IPS-18c (cell line): ENCODE data around the gene FKBP5.
"Not testable (repeated sequence)": the region's sequence is repeated elsewhere in the genome, so short reads cannot be mapped to it uniquely, and the experiment has no call there.

Source experiments
- H3K4me3 ChIP-seq: 2 replicates; pipeline ENCODE4 v1.7.0; 2013; ENCODE audit warnings: low read depth, mild to moderate bottlenecking, low read length, moderate library complexity; ENCODE audit not compliant: insufficient read depth
- H3K9me3 ChIP-seq: one replicate; pipeline ENCODE4 v1.6.1; 2013; ENCODE audit warnings: mild to moderate bottlenecking, low read length, moderate library complexity; ENCODE audit not compliant: control insufficient read depth, insufficient read depth

FKBP5 gene

GRCh38 chr6:35589904-35590303, 98.8 kb downstream of the FKBP5 start:
- Histone ChIP-seq H3K4me3 (no peak overlapping the region), H3K9me3 (no peaks in the 10 kb centered on the region)

GRCh38 chr6:35589201-35589739, 99.4 kb downstream of the FKBP5 start:
- H3K4me3 ChIP-seq, result no peak overlapping the region
- H3K9me3 ChIP-seq, result no peaks in the 10 kb centered on the region

- Histone ChIP-seq H3K4me3 (no peak overlapping the region), H3K9me3 (no peaks in the 10 kb centered on the region)
Observed at GRCh38 chr6:35587167-35587566, 101.5 kb downstream of the FKBP5 start.

GRCh38 chr6:35586542-35586941, 102.2 kb downstream of the FKBP5 start:
- Histone ChIP-seq H3K4me3 (no peak overlapping the region), H3K9me3 (no peaks in the 10 kb centered on the region)

GRCh38 chr6:35585658-35586057, 103.1 kb downstream of the FKBP5 start:
- H3K4me3 ChIP-seq, result no peak overlapping the region
- no peaks in the 10 kb centered on the region for H3K9me3 ChIP-seq

GRCh38 chr6:35583893-35584688, 104.6 kb downstream of the FKBP5 start:
- Histone ChIP-seq H3K9me3 (no peaks in the 10 kb centered on the region), H3K4me3 (no peak overlapping the region)

- no peaks in the 10 kb centered on the region for H3K9me3 ChIP-seq
- H3K4me3 ChIP-seq, result no peak overlapping the region
Observed at GRCh38 chr6:35582315-35582714, 106.4 kb downstream of the FKBP5 start.

GRCh38 chr6:35581633-35582032, 107.1 kb downstream of the FKBP5 start:
- no peaks in the 10 kb centered on the region for H3K9me3 ChIP-seq
- H3K4me3 ChIP-seq, result no peak overlapping the region

- Histone ChIP-seq H3K4me3 (no peak overlapping the region), H3K9me3 (no peaks in the 10 kb centered on the region)
Observed at GRCh38 chr6:35580836-35581235, 107.9 kb downstream of the FKBP5 start.

GRCh38 chr6:35576682-35577081, 112.0 kb downstream of the FKBP5 start:
- Histone ChIP-seq H3K4me3 (no peak overlapping the region), H3K9me3 (no peaks in the 10 kb centered on the region)

GRCh38 chr6:35573495-35574110, 115.1 kb downstream of the FKBP5 start:
- no peak overlapping the region for H3K4me3 ChIP-seq

GRCh38 chr6:35570885-35571330, 117.8 kb downstream of the FKBP5 start:
- H3K4me3 ChIP-seq, H3K9me3 ChIP-seq: not testable (repeated sequence)

More at GRCh38 chr6:35573495-35574110, 115.1 kb downstream of the FKBP5 start:
- H3K9me3 ChIP-seq, result no peaks in the 10 kb centered on the region

GRCh38 chr6:35569011-35569461, 119.7 kb downstream of the FKBP5 start:
- Histone ChIP-seq H3K9me3 (no peaks in the 10 kb centered on the region), H3K4me3 (no peak overlapping the region)

GRCh38 chr6:35566794-35567193, 121.9 kb downstream of the FKBP5 start:
- no peak overlapping the region for H3K4me3 ChIP-seq
- H3K9me3 ChIP-seq, result no peaks in the 10 kb centered on the region

- H3K9me3 ChIP-seq, result no peaks in the 10 kb centered on the region
Observed at GRCh38 chr6:35564733-35565132, 124.0 kb downstream of the FKBP5 start.

GRCh38 chr6:35562060-35562459, 126.7 kb downstream of the FKBP5 start:
- Histone ChIP-seq H3K4me3 (no peak overlapping the region), H3K9me3 (no peaks in the 10 kb centered on the region)

More at GRCh38 chr6:35564733-35565132, 124.0 kb downstream of the FKBP5 start:
- H3K4me3 ChIP-seq, result no peak overlapping the region

GRCh38 chr6:35561113-35561512, 127.6 kb downstream of the FKBP5 start:
- H3K9me3 ChIP-seq, result no peaks in the 10 kb centered on the region
- no peak overlapping the region for H3K4me3 ChIP-seq

GRCh38 chr6:35558571-35558970, 130.1 kb downstream of the FKBP5 start:
- no peak overlapping the region for H3K4me3 ChIP-seq
- H3K9me3 ChIP-seq, result no peaks in the 10 kb centered on the region
